AG04449 (cell line): ENCODE measurements around the gene NAA38.
A peak's percentile ranks its signal among the peaks of the same experiment; 100 is the strongest.

Experiments
- CTCF ChIA-PET: fragments of 350-600 bp; formaldehyde crosslinking; extraction: SDS; loops from one replicate; lab custom pipeline; 2021; ENCODE audit warnings: antibody characterized with exemption; lab: Yijun Ruan, JAX
- POLR2A ChIA-PET: fragments of 400-600, 350-600 bp; formaldehyde crosslinking; extraction: SDS; loops from one replicate; lab custom pipeline; 2020; ENCODE audit warnings: antibody characterized with exemption, inconsistent platforms; lab: Yijun Ruan, JAX
- DNase-seq: peaks from one replicate; pipeline ENCODE4 v3.0.0-alpha.2; 2010; ENCODE audit warnings: low read depth, low spot score
- H3K4me3 ChIP-seq: 2 replicates; pipeline ENCODE4 v1.5.1; 2011; ENCODE audit warnings: low read depth, mild to moderate bottlenecking, control low read depth, low read length
- CTCF ChIP-seq: IDR thresholded peaks from one replicate; pipeline ENCODE4 v1.5.1; 2011; ENCODE audit warnings: mild to moderate bottlenecking, moderate library complexity, low read length, control low read depth, inconsistent platforms; ENCODE audit not compliant: insufficient read depth; ENCODE audit errors: missing control alignments

NAA38 gene

GRCh38 chr17:7843536-7844291 is 13.6 kb downstream of the NAA38 start:
- TF ChIP-seq CTCF = no peak
- POLR2A ChIA-PET = interaction anchor here (0.8 to 4.9 kb wide), 3 partner anchors 8 to 96 kb away, joined by 3 to 48 read pairs (median 18); partner anchors contain the start of genes CYB5D1 and NAA38
- no peak for DNase-seq
- peak overlapping the region; percentile 73 for H3K4me3 ChIP-seq
- CTCF ChIA-PET = interaction anchor here (1.1 to 7.0 kb wide), 5 partner anchors 9 to 146 kb away, joined by 3 to 36 read pairs (median 5); partner anchors contain the start of gene NAA38

- POLR2A ChIA-PET = interaction anchor here (0.8 to 4.9 kb wide), 4 partner anchors 8 to 95 kb away, joined by 3 to 48 read pairs (median 15); partner anchors contain the start of genes CYB5D1, KDM6B and NAA38
Observed at GRCh38 chr17:7843257-7843535, 14.2 kb downstream of the NAA38 start.

GRCh38 chr17:7842380-7843256 is 14.7 kb downstream of the NAA38 start:
- ChIA-PET CTCF (interaction anchor here (1.1 to 7.0 kb wide), 6 partner anchors 8 to 147 kb away, joined by 3 to 36 read pairs (median 5); partner anchors contain the start of gene NAA38), POLR2A (interaction anchor here (0.8 to 4.9 kb wide), 4 partner anchors 7 to 95 kb away, joined by 3 to 48 read pairs (median 15); partner anchors contain the start of genes CYB5D1, KDM6B and NAA38)
- H3K4me3 ChIP-seq = peak overlapping the region; percentile 73
- no peak for DNase-seq
- no peak for TF ChIP-seq CTCF

More at GRCh38 chr17:7843257-7843535, 14.2 kb downstream of the NAA38 start:
- peak overlapping the region; percentile 73 for H3K4me3 ChIP-seq
- DNase-seq = no peak
- CTCF ChIA-PET = interaction anchor here (1.1 to 7.0 kb wide), 6 partner anchors 9 to 147 kb away, joined by 3 to 36 read pairs (median 5); partner anchors contain the start of gene NAA38
- TF ChIP-seq CTCF = no peak

GRCh38 chr17:7841915-7842379 is 15.4 kb downstream of the NAA38 start:
- CTCF ChIA-PET = interaction anchor here (1.3 to 7.0 kb wide), 5 partner anchors 9 to 148 kb away, joined by 3 to 36 read pairs (median 5); partner anchors contain the start of gene NAA38
- POLR2A ChIA-PET = interaction anchor here (0.5 to 4.9 kb wide), 3 partner anchors 9 to 278 kb away, joined by 3 to 48 read pairs (median 12); partner anchors contain the start of genes CYB5D1, KDM6B and NAA38
- DNase-seq = no peak
- peak overlapping the region; percentile 73 for H3K4me3 ChIP-seq
- no peak for TF ChIP-seq CTCF

- H3K4me3 ChIP-seq = peak overlapping the region; percentile 73
- DNase-seq = no peak
- peak; percentile 23 for TF ChIP-seq CTCF
- CTCF ChIA-PET = interaction anchor here (1.1 to 7.0 kb wide), 7 partner anchors 8 to 98 kb away, joined by 3 to 36 read pairs (median 3); no protein-coding TSS in a partner anchor
- POLR2A ChIA-PET = interaction anchor here (0.5 to 4.9 kb wide), 3 partner anchors 15 to 279 kb away, joined by 3 to 48 read pairs (median 3); partner anchors contain the start of genes CYB5D1 and NAA38
Observed at GRCh38 chr17:7841396-7841914, 15.9 kb downstream of the NAA38 start.
